Renal cortical epithelial cell (primary cell): Measurements from ENCODE around the gene LARP1. TPM values are rescaled to one million over a fixed set of nuclear protein-coding genes. Genes with fewer than 3 reads are reported as not detected.
"Not testable (repeated sequence)": the region's sequence is repeated elsewhere in the genome, so short reads cannot be mapped to it uniquely, and the experiment has no call there.

Source experiments
- DNase-seq: peaks from one replicate; pipeline ENCODE4 v3.0.0-alpha.2; 2011; ENCODE audit warnings: low read depth
- total RNA-seq: library from RNA; depleted of rRNA; stranded (reverse); fragments of >200 nt; gene quantifications from 2 replicates; pipeline ENCODE4 v1.2.3, GENCODE V29; 2014

The LARP1 gene
- total RNA-seq, 1 donor from 2014 or later = 96.5 TPM

DNA sequence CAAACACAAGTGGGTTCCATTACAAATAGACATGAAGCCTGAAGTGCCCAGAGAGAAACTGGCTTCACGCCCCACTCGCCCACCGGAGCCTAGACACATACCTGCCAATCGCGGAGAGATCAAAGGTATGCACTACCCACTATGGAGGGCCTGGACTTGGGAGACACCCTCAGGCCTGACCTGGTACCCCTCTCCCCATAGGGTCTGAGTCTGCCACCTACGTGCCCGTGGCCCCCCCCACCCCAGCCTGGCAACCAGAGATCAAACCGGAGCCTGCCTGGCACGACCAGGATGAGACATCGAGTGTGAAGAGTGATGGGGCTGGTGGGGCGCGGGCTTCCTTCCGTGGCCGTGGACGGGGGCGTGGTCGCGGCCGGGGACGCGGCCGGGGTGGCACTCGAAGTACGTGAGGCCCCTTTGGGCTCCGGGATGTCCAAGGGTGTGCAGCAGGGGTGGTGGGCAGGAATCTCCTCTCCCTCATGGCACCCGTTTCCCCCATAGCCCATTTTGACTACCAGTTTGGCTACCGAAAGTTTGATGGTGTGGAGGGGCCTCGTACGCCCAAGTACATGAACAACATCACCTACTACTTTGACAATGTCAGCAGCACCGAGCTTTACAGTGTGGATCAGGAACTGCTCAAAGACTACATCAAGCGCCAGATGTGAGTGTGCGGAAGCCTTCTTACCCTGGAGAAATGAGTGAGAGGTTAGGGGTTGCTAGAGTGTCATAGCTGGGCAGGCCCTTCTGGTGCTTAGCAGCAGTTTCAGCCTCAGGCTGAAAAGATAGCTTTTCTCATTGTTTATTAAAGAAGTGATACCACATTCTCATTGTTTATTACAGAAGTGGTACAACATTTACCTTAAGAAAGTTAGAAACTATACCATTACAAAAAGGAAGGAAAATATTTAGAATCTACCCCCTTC lies 38.7 kb downstream of the LARP1 start:
- DNase-seq = no peak

DNA sequence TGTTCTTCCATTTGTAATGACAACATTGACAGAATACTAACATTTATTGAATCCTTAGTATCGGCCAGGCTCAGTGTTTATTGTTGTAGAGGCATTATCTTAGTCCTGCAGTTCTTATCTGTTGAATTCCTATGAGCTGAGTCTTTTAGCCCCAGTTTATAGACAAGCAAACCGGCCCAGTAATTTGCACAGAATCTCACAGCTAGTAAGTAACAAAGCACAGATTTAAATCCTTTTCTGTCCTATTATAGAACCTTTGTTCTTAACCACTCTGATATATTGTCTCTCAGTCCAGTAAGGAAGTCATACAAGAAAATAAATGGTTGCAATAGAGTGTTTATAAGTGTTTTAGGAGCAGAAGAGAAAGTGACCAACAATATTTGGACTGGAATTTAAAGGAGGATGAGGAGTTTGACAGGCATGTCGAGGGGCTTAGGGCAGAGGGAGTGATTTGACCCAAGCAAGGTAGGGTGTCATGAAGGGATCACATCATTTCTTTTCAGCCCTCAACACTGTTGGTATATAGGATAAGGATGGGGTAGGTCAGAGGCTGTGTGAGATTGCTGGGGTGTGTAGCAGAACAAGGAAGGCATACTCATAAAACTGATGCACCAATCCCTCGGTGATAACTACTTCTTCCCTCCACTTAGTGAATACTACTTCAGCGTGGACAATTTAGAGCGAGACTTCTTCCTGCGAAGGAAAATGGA lies 39.5 kb downstream of the LARP1 start:
- DNase-seq = no peak

DNA sequence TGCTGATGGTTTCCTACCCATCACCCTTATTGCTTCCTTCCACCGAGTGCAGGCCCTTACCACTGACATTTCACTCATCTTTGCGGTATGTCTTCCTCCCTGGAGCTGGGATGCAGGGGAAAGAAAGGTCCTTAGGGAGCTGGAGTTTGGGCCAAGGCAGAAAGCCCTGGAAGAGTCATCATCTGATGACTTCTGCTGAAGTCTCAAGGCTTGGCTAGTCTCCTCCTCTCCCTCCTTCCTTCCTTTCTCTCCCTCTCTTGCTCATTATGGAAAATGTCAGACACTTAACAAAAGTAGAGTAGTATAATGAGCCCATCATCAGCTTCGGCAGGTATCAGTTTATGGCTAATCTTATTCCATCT lies 40.0 kb downstream of the LARP1 start:
- DNase-seq = no peak

DNA sequence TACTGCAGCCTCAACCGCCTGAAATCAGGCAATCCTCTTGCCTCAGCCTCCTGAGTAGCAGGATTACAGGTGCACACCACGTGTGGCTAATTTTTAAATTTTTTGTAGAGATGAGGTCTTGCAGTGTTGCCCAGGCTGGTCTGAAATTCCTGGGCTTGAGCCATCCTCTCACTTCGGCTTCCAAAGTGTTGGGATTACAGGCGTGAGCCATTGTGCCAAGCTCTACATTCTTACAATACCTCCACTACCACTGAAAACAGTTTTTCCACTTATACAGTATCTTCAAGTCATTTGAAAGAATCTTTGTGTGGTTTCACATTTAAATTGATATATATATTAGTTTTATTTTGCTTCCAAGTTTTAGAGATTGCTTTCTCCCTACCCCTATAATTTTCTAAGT lies 42.6 kb downstream of the LARP1 start:
- no peak for DNase-seq

DNA sequence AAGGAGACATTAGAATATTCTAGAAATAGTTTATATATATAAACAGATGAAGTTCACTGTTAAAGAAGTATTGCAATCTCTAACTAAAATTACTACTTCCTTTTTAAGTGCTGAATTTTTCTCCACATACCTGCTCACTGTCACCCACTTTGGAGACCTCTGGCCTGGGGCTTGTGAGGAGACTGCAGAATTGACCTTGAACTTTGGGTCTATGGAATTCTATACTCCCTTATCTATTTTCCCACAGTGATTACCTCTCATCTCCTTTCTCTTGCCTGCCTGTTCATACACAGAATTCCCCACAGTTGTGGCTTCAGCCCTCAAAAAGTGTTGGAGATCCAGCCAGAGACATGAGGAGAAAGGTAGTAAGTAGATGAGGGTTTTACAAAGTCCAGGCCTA lies 45.4 kb downstream of the LARP1 start:
- DNase-seq = no peak

DNA sequence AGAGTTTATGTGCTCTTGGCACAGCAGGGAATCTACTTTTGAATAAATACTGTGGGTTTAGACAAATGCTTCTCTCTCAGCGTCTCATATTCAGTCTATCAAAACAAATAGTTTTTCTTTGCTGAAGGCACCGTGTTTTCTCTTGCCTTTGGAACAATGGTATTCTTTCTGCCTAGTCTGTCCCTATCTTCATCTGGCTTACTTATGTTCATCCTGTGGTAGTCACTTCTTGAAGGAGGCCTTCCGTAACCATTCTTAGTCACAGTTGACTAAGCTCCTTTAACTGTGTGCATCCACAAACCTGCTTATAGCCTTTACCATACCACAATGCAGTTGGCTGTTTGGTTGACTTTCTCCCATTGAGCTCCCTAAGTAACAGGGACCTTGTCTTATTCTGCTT lies 45.9 kb downstream of the LARP1 start:
- no peak for DNase-seq

DNA sequence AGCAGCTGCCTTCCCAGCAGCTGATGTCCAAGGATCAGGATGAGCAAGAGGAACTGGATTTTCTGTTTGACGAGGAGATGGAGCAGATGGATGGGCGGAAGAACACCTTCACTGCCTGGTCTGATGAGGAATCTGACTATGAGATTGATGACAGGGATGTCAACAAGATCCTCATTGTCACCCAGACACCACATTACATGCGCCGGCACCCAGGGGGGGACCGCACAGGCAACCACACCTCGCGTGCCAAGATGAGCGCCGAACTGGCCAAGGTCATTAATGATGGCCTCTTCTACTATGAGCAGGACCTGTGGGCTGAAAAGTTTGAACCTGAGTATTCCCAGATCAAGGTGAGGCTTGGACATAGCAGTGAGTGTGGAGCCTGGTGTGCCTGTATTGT lies 46.9 kb downstream of the LARP1 start:
- no peak for DNase-seq

DNA sequence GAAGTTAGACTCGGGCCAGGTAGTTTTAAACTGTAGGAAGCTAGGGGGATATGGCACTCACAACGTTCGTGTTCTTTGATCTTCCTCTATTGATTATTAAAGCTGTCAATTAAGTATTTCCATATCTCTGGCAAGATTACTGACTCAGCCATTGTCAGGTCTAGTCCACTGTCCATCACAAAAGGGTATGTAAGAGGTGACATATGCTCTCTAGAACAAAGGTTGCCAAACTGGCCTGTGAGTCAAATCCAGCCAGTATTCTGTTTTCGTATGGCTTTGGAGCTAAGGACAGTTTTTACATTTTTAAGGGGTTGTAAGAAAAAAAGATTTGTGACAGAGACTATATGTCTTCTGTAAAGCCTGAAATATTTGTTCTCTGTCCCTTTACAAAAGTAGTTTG lies 51.0 kb downstream of the LARP1 start:
- no peak for DNase-seq

DNA sequence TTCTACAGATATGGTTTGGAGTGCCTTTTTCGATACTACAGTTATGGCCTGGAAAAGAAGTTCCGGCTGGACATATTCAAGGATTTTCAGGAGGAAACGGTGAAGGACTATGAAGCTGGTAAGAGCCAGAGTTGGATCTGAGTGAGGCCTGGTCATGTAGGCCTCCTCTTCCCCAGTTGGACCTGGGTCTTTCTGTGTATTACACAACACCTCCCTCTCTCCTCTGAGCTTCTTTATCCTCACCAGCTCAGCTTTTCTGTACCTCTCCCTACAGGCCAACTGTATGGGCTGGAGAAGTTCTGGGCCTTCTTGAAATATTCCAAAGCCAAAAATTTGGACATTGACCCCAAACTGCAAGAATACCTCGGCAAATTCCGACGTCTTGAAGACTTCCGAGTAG lies 56.1 kb downstream of the LARP1 start:
- DNase-seq = no peak

DNA sequence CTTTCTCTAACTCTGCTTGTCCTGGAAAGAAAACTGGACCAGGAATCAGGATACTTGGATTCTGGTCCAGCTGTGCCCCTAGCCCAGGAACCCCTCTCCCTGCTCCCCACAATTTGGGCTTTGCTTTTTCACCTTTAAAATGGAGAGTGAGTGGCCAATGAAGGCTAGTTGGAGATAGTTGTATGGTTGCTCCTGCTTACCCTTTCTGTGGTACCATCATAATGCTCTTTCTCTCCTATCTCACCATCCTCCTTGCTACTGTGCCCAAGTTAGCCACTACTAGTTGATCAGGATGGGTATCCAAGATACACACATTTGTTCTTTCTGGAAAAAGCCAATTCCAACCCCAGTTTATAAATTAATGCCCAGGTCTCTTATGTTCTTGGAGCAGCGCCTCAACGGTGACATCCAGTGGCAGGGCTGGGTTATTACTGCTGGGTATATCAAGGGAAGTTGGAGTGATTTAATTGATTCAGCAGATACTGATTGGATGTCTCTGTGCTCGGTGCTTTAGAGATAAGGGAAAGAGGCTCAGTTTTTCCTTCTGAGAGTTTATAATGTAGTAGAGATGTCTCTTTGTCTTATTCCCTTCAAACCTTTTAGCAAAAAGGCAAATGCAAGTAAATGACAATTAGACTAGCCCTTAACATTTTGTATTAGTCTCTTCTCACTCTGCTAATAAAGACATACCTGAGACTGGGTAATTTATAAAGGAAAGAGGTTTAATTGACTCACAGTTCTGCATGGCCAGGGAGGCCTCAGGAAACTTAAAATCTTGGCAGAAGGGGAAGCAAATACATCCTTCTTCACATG lies 56.7 kb downstream of the LARP1 start:
- peak; percentile 64 for DNase-seq

DNA sequence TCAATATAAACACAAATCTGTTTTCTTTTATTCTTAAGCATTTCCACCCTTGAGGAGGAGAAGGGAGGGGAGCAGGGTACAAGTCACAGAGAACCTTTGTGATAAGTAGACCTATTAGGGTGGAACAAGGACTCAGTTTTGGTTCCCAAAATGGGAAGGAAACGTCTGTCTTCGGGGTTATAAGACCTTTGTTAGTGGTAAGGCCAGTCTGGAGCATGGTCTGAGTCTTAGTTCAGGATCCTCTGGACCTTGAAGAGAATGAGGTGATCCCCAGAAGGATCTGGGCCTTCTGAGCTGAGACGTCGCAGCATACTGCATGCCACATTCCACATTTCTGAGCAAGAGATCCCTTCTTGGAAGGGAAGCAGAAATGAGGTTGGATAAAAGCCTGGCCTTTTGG lies 58.0 kb downstream of the LARP1 start:
- DNase-seq = no peak

DNA sequence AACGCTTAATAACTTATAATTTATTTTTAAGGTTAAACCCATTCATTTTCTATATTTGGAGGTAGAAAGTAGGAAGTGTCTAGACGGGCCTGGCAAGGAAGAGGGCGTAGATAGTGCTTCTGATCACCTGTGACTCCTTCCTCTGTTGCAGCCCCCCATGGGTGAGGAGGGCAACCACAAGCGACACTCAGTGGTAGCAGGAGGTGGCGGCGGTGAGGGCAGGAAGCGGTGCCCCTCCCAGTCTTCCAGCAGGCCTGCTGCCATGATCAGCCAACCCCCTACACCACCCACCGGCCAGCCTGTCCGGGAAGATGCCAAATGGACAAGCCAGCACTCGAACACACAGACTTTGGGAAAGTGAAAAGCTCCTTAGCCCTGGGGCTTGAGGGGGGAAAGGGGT lies 58.6 kb downstream of the LARP1 start:
- DNase-seq = no peak

DNA sequence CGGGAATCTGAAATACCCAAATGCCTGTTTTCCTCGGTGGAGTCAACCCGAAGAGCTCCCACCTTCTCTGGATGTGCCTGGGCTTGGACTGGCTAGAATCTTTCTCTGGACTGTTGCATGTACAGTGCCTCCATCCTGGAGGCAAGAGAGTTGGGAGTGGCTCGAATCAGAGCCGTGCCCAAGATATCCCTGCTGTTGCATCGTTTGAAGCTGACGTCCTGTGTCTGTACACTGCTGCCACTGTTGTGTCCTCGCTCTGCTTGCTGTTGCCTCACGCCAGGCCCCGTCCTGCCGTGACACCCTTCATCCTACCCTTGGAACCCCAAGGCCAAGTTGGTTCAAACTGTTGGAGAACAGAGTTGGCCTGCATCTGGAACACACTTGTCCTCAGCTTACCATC lies 59.8 kb downstream of the LARP1 start:
- no peak for DNase-seq

DNA sequence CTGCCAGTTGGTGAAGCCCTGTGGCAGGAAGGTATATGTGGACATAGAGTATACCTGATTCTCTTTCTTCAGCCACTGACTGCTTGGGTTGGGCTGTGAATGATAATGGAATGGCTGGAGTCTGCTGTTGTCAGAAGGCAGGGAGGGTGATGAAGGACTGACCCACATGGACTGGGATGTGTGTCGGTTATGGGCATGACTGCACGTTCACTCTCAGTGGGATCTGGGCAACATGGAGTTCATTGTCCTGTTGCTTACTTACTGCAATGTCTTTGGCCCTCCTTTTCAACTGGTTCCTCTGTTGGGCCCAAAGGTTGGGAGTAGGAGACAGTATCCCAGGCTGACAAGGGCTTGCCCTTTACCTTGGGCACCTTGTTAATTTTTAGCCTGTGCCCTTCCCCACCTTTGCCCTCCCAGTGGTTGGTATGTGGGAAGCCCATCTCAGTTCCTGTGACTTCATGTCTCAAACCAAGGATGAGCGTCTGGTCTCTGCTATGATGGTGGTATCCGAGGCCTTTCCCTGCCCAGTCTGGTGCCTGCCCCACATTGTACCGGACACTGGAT lies 60.6 kb downstream of the LARP1 start:
- DNase-seq = no peak

DNA sequence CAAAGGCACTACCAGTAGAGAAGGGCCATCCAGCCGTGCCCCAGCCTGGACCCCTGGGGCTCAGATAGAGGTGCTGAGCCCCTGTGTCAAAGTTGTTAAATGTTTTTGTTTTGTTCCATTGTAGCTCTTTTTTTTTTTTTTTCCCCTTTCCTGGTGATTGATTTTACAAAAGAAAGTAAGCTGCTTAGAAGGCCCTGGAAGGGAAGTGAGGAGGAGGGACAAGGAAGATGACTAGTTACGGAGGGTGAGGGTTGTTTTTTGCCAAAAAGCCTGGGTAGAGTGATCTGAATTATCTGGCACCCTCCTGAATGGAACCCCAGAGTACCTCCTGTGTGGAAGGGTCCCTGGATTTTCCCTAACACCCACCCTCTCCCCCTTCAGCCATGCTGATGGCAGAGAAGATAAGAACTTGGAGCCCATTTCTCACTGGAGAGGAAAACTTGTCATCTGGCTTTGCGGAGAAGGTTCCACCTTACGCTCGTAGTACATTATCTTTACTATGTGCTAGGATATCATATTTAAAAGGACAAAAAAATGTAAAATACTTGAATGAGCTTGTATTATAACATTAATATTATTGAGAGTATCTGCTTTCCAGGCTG lies 61.8 kb downstream of the LARP1 start:
- DNase-seq = no peak

DNA sequence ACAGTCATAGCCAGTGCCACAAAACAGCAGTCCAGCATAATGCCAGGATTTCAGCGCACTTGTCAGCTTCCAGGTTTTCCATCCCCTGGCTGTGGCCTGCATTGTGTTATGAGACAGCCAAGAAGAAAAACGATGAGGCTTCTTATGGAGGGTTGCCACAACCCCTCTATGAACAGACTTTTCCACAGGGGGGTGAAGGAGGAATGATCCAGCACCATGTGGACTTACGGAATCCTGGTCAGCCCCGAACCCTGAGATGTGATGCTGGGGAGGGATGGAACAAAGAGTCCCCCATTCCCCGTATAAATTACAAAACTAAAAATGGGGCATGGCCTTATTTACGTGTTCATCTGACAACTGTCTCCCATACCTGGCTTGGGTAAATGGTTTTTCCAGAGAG lies 62.6 kb downstream of the LARP1 start:
- no peak for DNase-seq

DNA sequence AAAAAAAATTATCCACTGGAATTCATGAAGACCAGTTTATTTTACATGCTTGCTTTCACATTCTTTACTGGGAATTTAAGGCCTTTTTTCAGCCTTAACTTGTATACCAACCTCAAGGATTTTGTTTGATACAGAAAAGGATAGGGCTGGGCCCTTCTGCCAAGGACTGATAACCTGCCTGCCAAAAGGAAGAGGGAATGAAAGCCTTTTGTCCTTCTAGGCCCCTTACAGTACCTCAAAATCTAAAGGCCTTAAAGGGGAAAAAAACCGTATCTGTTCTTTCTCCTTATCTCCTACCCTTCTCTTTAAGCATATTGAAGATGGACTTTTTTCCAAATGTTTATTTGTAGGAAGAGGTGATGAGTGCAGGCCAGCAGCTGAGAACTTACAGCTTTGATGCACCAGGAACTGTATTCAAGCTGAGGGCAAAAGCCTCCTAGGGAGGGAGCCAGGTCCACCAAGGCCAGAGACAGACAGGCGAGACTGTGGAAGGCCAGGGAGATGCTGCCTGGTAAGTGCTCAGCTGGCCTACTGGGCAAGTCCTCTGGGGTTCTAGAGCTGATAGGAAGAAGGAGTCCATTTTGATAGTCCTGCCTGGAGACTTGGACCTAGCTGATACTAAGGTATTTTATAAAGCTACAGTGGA lies 63.4 kb downstream of the LARP1 start:
- no peak for DNase-seq

DNA sequence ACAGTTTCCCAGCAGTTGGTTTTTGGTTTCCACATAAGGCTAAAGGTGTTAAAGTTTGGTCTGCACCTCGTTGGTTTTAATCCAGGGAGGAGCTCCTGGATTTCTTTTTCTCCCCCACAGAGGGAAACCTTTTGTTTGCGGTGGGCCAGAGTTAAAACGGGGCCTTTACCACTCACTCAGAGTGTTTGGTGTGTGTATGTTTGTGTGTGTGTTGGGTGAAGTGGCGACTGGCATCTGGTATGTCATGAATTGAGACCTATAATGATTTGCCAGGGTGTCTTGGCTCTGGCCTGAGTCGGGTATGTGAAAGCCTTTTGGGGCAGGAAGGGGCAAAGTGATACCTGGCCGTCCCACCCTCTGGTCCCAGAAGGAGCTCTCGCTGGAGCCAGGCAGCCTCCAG lies 64.4 kb downstream of the LARP1 start:
- DNase-seq = no peak

DNA sequence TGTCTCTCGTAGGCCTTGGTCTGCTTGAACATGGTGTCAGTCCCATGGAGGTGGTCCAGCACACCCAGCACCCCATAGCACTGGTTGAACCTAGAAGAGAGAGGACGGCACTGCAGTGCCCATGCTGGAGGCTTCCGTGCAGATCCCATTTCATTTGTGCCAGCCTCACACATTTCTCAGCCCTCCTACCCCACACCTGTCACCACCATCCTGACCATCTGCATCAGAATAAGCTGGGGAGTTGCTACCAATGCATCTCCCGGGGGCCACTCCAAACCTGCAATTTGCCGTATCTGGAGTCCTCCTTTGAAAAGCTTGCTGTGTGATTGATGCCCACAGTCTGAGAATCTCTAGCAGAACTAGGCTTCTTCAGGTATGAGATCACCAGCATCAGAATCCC lies 65.2 kb downstream of the LARP1 start:
- no peak for DNase-seq

DNA sequence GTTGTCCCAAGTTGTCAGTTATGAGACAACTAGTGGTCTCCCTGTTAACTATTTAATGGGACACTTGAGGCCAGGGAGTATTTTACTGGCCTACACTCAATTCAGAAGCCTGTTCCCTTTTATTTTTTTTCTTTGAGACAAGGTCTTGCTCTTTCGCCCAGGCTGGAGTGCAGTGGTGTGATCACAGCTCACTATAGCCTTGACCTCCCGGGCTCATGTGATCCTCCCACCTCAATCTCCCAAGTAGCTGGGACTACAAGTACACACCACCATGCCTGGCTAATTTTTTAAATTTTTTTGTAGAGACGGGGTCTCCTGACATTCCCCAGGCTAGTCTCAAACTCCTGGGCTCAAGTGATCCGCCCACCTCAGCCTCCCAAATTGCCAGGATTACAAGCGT lies 67.7 kb downstream of the LARP1 start:
- not testable (repeated sequence) for DNase-seq

DNA sequence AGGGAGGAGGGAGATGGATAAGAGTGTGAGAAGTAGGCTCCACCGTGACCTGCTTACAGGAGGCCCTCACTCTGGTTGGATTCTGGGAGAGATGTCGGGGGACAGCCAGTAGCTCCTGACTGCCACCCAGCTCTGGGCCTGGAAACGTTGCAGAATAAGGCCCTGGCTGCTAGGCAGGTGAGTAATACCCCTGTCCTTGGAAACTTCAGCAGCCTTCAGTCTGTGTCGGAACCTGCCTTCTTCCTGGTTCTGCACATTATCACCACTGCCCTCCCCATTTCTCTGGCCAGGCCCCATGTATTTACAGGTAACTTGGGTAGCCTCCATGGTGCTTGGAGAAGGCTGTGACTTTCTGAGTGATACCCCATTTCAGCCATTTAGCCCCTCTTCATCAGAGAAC lies 68.4 kb downstream of the LARP1 start:
- DNase-seq = no peak
